Measurements from ENCODE around the gene DNAH17. TPM values are rescaled to one million over a fixed set of nuclear protein-coding genes. Genes with fewer than 3 reads are reported as not detected.

Gene DNAH17
- total and polyA plus RNA-seq, 2 of the 13 experiments (the other 11 are each of a cell fraction or from before 2014, with no cell fraction given): 0.86 to 1.6 TPM

DNA sequence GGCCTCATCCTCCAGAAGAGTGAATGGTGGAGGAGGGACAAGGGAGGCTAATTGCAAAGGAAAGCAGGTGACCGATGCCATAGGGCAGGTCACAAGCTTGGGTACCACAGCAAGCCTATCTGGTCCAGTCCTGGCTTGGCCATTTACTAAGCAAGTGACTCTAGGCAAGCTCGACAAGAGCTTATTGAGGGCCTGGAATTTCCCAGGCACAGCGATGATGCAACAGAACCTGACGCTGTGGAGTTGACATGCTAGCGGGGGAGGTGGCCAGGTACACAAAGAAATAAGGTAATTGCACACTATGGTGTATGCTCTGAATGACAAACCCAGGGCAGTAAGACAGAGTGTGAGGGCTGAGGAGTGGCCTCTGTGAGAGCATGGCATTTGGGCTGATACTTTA, 100.2 kb downstream of the DNAH17 start (continued):
- TF ChIP-seq, protein P1, sequence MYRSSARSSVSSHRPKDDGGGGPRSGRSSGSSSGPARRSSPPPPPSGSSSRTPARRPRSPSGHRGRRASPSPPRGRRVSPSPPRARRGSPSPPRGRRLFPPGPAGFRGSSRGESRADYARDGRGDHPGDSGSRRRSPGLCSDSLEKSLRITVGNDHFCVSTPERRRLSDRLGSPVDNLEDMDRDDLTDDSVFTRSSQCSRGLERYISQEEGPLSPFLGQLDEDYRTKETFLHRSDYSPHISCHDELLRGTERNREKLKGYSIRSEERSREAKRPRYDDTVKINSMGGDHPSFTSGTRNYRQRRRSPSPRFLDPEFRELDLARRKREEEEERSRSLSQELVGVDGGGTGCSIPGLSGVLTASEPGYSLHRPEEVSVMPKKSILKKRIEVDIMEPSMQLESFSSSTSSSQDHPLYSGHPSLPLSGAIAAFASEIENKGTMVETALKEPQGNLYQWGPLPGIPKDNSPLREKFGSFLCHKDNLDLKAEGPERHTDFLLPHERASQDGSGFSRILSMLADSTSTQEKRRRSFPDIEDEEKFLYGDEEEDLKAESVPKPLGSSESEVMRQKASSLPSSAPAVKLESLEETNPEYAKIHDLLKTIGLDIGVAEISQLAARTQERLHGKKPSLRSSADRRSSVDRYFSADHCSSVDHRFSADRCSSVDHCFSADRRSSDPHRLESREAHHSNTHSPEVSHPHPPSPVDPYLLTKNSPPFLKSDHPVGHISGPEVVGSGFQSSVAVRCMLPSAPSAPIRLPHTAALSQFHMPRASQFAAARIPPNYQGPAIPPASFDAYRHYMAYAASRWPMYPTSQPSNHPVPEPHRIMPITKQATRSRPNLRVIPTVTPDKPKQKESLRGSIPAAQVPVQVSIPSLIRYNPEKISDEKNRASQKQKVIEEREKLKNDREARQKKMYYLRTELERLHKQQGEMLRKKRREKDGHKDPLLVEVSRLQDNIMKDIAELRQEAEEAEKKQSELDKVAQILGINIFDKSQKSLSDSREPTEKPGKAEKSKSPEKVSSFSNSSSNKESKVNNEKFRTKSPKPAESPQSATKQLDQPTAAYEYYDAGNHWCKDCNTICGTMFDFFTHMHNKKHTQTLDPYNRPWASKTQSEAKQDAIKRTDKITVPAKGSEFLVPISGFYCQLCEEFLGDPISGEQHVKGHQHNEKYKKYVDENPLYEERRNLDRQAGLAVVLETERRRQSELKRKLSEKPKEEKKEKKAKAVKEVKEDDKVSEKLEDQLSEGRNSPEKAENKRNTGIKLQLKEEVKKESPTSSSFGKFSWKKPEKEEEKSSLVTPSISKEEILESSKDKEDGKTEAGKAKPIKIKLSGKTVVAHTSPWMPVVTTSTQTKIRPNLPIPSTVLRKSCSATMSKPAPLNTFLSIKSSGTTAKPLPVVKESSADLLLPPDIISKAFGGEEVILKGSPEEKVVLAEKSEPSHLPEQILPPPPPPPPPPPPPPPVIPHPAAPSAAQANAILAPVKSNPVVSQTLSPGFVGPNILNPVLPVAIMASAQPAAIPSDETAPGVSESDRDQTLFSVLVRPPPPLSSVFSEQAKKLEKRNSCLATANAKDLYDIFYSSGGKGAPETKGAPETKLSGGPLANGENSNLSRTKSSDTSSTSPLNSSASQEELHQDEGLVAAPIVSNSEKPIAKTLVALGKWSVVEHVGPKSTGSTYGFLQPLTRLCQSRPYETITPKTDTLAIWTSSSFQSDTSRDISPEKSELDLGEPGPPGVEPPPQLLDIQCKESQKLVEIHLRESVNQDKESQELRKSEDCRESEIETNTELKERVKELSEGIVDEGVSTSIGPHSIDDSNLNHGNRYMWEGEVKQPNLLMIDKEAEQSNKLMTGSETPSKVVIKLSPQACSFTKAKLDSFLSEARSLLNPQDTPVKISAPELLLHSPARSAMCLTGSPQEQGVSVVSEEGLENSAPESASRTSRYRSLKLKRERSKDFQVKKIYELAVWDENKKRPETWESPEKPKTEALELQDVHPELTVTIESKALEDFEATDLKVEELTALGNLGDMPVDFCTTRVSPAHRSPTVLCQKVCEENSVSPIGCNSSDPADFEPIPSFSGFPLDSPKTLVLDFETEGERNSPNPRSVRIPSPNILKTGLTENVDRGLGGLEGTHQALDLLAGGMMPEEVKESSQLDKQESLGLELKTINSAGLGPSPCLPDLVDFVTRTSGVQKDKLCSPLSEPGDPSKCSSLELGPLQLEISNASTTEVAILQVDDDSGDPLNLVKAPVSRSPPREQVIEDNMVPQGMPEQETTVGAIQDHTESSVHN (CRISPR knock-in tag; IDR thresholded peaks at IDR 0.05): no peak
- TF ChIP-seq IRF2 (CRISPR knock-in tag; IDR thresholded peaks at IDR 0.05) (peak; percentile 31; the same call in 1 of the 2 replicates), FOXP1 (IDR thresholded peaks at IDR 0.05) (no peak), FOXP1 (CRISPR knock-in tag; IDR thresholded peaks at IDR 0.05) (peak; percentile 53), ZNF382 (CRISPR knock-in tag; IDR thresholded peaks at IDR 0.05; ENCODE audit: borderline replicate concordance) (no peak), ZBTB20 (CRISPR knock-in tag; IDR thresholded peaks at IDR 0.05; ENCODE audit: borderline replicate concordance, low read depth) (no peak), ZEB1 (IDR thresholded peaks at IDR 0.05; ENCODE audit: insufficient replicate concordance, low read depth) (peak; percentile 56), JARID2 (CRISPR knock-in tag; IDR thresholded peaks at IDR 0.05; ENCODE audit: insufficient replicate concordance) (no peak), ERF (CRISPR knock-in tag; IDR thresholded peaks at IDR 0.05) (no peak), ZNF432 (CRISPR knock-in tag; IDR thresholded peaks at IDR 0.05; ENCODE audit: borderline replicate concordance) (no peak), HHEX (CRISPR knock-in tag; IDR thresholded peaks at IDR 0.05) (no peak), TP53 (CRISPR knock-in tag; conservative IDR thresholded peaks at IDR 0.05) (no peak), FOXA3 (CRISPR knock-in tag; IDR thresholded peaks at IDR 0.05) (peak; percentile 81), ZNF451 (CRISPR knock-in tag; IDR thresholded peaks at IDR 0.05) (no peak), MTF2 (CRISPR knock-in tag; IDR thresholded peaks at IDR 0.05; ENCODE audit: borderline replicate concordance) (no peak)
- TF ChIP-seq, protein P2, sequence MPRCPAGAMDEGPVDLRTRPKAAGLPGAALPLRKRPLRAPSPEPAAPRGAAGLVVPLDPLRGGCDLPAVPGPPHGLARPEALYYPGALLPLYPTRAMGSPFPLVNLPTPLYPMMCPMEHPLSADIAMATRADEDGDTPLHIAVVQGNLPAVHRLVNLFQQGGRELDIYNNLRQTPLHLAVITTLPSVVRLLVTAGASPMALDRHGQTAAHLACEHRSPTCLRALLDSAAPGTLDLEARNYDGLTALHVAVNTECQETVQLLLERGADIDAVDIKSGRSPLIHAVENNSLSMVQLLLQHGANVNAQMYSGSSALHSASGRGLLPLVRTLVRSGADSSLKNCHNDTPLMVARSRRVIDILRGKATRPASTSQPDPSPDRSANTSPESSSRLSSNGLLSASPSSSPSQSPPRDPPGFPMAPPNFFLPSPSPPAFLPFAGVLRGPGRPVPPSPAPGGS (CRISPR knock-in tag; IDR thresholded peaks at IDR 0.05): no peak
- TF ChIP-seq, protein P3, sequence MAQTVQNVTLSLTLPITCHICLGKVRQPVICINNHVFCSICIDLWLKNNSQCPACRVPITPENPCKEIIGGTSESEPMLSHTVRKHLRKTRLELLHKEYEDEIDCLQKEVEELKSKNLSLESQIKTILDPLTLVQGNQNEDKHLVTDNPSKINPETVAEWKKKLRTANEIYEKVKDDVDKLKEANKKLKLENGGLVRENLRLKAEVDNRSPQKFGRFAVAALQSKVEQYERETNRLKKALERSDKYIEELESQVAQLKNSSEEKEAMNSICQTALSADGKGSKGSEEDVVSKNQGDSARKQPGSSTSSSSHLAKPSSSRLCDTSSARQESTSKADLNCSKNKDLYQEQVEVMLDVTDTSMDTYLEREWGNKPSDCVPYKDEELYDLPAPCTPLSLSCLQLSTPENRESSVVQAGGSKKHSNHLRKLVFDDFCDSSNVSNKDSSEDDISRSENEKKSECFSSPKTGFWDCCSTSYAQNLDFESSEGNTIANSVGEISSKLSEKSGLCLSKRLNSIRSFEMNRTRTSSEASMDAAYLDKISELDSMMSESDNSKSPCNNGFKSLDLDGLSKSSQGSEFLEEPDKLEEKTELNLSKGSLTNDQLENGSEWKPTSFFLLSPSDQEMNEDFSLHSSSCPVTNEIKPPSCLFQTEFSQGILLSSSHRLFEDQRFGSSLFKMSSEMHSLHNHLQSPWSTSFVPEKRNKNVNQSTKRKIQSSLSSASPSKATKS (CRISPR knock-in tag; IDR thresholded peaks at IDR 0.05): no peak
- TF ChIP-seq, protein P4, sequence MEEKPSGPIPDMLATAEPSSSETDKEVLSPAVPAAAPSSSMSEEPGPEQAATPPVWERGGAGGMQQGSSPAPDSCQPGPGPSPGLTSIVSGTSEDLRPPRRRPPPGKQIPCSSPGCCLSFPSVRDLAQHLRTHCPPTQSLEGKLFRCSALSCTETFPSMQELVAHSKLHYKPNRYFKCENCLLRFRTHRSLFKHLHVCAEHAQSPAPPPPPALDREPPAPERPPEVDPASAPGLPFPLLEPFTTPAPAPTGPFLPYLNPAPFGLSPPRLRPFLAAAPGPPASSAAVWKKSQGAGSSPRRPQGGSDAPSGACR (CRISPR knock-in tag; IDR thresholded peaks at IDR 0.05): no peak

Measured in HepG2 (cell line).